Right lobe of liver (tissue), 6 donors: Measurements from ENCODE around the gene IL1RAP. TPM values are rescaled to one million over a fixed set of nuclear protein-coding genes. Genes with fewer than 3 reads are reported as not detected.

Experiments
- ATAC-seq, 4 donors: fragments of 200-7000 bp; cut with Tn5 transposase; one replicate each; pipeline ENCODE4 v1.9.1; 2020; ENCODE audit warnings: mild to moderate bottlenecking in 4 of 4, moderate library complexity in 4 of 4
- DNase-seq, 3 donors: peaks; one replicate each; pipeline ENCODE4 v3.0.0-alpha.2; 2020
- H3K27ac ChIP-seq, 3 donors: fragments of 200-600 bp; one replicate each; pipeline ENCODE4 v1.8.0; 2022
- H3K27me3 ChIP-seq, 2 donors: fragments of 200-600 bp; one replicate each; pipeline ENCODE4 v1.8.0; 2022
- H3K36me3 ChIP-seq, 4 donors: fragments of 200-600 bp; sonication (generic) in 1 of 4; one replicate each; pipeline versions ENCODE4 v1.5.1 to v1.8.0; 2017 to 2022; ENCODE audit warnings: control low read depth in 1 of 4
- H3K4me1 ChIP-seq, 4 donors: fragments of 200-600 bp; sonication (generic) in 1 of 4; one replicate each; pipeline versions ENCODE4 v1.5.1 to v1.8.0; 2017 to 2022; ENCODE audit warnings: control low read depth in 1 of 4
- H3K4me3 ChIP-seq, 3 donors: fragments of 200-600 bp; one replicate each; pipeline ENCODE4 v1.8.0; 2022
- H3K9me3 ChIP-seq, 4 donors: fragments of 200-600 bp; sonication (generic) in 1 of 4; one replicate each; pipeline versions ENCODE4 v1.5.1 to v1.8.0; 2017 to 2022; ENCODE audit warnings: control low read depth in 1 of 4
- POLR2A ChIP-seq: fragments of 450-650 bp; IDR thresholded peaks from one replicate; pipeline ENCODE4 v1.6.1; 2017; ENCODE audit warnings: antibody characterized with exemption, mild to moderate bottlenecking
- WGBS: methylation state at CpG from one replicate; pipeline ENCODE4 v1.1.6; 2018; ENCODE audit warnings: low coverage, low lambda C conversion rate; ENCODE audit not compliant: insufficient coverage; ENCODE audit errors: missing lambda C conversion rate; 5-methylcytosine and 5-hydroxymethylcytosine counted together
- intact Hi-C, 2 donors: fragments of 100-400 bp; cut with DNase I; formaldehyde crosslinking; loops; one replicate each; pipeline versions ENCODE4 v1.11.2 to v1.14.1; 2022
- total RNA-seq, 6 experiments: library from RNA; depleted of rRNA in 2 of 6; stranded (reverse); fragments of >200 nt in 2 of 6; fragmentation: NEBNext Ultra II Directional in 3 of 6; extraction: Animal tissue kit (Norgen Biotek cat#: 25700) in 3 of 6; gene quantifications; one replicate each; pipeline versions ENCODE4 v1.1.0 to v1.2.4, GENCODE V29; 2016 to 2023
- TF ChIP-seq, protein P1 (sequence below), 4 donors: fragments of 200-600 bp in 3 of 4; fragments of 450-650 bp in 1 of 4; IDR thresholded peaks; one replicate each; pipeline versions ENCODE4 v1.5.1 to v1.8.0; 2016 to 2022; ENCODE audit warnings: antibody characterized with exemption in 4 of 4, mild to moderate bottlenecking in 2 of 4
- donor health status: DM: no; HTN: yes; CAD: no.
- donor health status: DM: no; HTN: no; CAD: no.
- donor health status: DM: no; HTN: no; CAD: no.
- donor health status: DM: no; HTN: yes; CAD: no.
- donor health status: DM: no; HTN: yes; CAD: no.

The IL1RAP gene
- total RNA-seq, 6 experiments from 2014 or later: 44.6 to 142 (median 60.5) TPM

DNA sequence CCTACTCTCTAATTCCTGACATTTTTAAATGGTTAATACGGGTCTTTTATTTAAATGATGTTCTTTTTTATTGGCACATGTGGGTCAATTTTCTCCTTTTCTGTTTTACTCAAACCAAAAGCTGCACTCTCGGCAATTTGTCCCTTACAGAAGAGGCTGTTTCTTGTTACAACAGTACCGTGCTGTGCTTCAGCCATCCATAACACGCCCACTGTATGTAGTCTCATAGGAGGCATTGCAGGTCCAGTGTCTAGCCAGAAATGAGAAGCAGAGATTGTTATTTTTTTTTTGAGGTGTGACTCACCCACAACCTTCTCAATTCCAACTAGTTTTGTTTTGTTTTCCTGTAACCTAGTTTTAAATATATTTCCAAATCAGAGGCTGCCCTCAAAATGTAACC is 184.0 kb downstream of the IL1RAP start:
- Histone ChIP-seq H3K9me3 (no peaks in the 10 kb centered on the region), H3K36me3 (no peaks in the 10 kb centered on the region), H3K27me3 (no peaks in the 10 kb centered on the region), H3K4me3 (no peak overlapping the region), H3K27ac (no peak overlapping the region), H3K4me1 (peaks cover 0 to 31% (median 0%) of the 10 kb centered on the region in 4 donors)
- intact Hi-C loops: no loop called here
- ATAC-seq (peak in 1 of 4 donors; percentile 7), DNase-seq (no peak)
- WGBS: 56% methylated on average over 4 of the region's 4 CpGs
- TF ChIP-seq, protein P1, sequence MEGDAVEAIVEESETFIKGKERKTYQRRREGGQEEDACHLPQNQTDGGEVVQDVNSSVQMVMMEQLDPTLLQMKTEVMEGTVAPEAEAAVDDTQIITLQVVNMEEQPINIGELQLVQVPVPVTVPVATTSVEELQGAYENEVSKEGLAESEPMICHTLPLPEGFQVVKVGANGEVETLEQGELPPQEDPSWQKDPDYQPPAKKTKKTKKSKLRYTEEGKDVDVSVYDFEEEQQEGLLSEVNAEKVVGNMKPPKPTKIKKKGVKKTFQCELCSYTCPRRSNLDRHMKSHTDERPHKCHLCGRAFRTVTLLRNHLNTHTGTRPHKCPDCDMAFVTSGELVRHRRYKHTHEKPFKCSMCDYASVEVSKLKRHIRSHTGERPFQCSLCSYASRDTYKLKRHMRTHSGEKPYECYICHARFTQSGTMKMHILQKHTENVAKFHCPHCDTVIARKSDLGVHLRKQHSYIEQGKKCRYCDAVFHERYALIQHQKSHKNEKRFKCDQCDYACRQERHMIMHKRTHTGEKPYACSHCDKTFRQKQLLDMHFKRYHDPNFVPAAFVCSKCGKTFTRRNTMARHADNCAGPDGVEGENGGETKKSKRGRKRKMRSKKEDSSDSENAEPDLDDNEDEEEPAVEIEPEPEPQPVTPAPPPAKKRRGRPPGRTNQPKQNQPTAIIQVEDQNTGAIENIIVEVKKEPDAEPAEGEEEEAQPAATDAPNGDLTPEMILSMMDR (IDR thresholded peaks at IDR 0.05): no peak
- no peak for TF ChIP-seq POLR2A

DNA sequence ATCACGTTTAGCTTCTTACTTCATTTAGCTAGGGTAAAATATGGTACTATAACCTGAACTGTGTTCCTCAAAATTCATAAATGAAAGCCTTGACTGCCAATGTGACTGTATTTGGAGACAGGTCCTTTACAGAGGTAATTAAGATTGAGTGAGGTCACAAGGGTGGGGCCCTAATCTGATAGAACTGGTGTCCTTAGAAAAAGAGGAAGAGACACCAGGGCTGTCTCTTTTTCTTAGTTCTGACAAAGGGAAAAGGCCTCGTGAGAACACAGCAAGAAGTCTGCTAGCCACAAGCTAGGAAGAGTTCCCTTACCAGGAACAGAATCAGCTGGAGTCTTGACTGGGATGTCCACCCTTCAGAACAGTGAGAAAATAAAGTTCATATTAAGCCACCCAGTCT is 185.9 kb downstream of the IL1RAP start:
- ATAC-seq (no peak), DNase-seq (no peak)
- Histone ChIP-seq H3K4me3 (no peak overlapping the region), H3K27ac (no peak overlapping the region), H3K36me3 (no peaks in the 10 kb centered on the region), H3K27me3 (no peaks in the 10 kb centered on the region), H3K9me3 (no peaks in the 10 kb centered on the region), H3K4me1 (peaks cover 0 to 24% (median 0%) of the 10 kb centered on the region in 4 donors)
- TF ChIP-seq, protein P1 (IDR thresholded peaks at IDR 0.05): no peak
- TF ChIP-seq POLR2A: no peak
- intact Hi-C loops: no loop called here
- 42% methylated on average over 2 of the region's 2 CpGs for WGBS

DNA sequence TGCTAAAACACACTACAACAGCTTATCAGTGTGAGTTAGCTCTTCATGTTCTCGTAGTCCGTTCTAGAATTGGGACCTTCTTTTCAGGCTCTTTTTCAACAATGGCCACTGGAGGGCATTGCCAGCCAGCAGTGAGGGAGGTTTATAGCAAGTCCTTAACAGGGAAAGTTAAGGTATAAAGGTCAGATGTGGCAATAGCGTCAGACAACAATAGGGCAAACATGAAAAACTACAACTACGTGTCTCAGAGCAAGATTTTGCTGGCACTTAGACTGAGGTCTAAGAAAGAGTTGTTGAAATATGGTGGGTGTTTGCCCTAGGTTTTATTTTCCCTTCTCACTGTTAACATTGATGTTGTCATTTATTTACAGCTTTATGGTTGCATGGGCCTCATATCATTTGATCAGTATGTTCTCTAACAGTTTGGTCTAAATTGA is 187.2 kb downstream of the IL1RAP start:
- TF ChIP-seq, protein P1 (IDR thresholded peaks at IDR 0.05): peak; percentile 63 to 84 (median 78)
- no peak for TF ChIP-seq POLR2A
- WGBS: 8% methylated on average over 4 of the region's 4 CpGs
- no peaks in the 10 kb centered on the region for H3K27me3 ChIP-seq
- ATAC-seq: peak; percentile 87 to 96 (median 96)
- peak overlapping the region in 2 of 3 donors; percentile 45 to 46 for H3K27ac ChIP-seq
- H3K4me3 ChIP-seq: no peak overlapping the region
- no peaks in the 10 kb centered on the region for H3K9me3 ChIP-seq
- peak; percentile 46 to 79 (median 74) for DNase-seq
- no peaks in the 10 kb centered on the region for H3K36me3 ChIP-seq
- intact Hi-C loops: no loop called here
- H3K4me1 ChIP-seq: peaks cover 0 to 11% (median 0%) of the 10 kb centered on the region in 4 donors

DNA sequence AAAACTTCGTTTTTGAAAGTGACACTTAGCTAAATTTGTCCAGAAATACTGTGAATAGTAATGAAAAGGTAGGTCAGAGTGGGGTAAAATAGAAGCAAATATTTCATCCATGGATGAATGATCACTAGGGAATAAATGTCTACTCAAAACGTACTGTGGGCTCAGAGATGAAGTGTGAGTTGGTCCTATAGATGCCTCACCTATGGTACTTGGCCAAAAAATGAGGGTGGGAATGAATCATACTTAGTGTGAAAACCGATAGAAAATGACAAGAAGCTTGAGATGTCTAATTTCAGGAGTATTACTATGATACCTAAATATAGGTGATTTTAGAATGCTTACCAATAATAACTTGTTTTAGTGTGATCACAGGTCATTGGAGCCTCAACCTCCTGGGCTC is 192.7 kb downstream of the IL1RAP start:
- ATAC-seq (no peak), DNase-seq (no peak)
- no peaks in the 10 kb centered on the region for H3K9me3 ChIP-seq
- intact Hi-C loops: loop anchor here in 1 of 2 donors (5.0 kb wide), 1 partner anchor 346 kb away; no protein-coding TSS in a partner anchor
- WGBS: 61% methylated on average over 3 of the region's 3 CpGs
- no peaks in the 10 kb centered on the region for H3K36me3 ChIP-seq
- H3K4me1 ChIP-seq: peaks cover 0 to 1% (median 0%) of the 10 kb centered on the region in 4 donors
- TF ChIP-seq, protein P1 (IDR thresholded peaks at IDR 0.05): no peak
- no peak for TF ChIP-seq POLR2A
- H3K27ac ChIP-seq: no peak overlapping the region
- no peaks in the 10 kb centered on the region for H3K27me3 ChIP-seq
- no peak overlapping the region for H3K4me3 ChIP-seq

Other genes with a start within 250 kb of the IL1RAP start
- 100 to 1,000 TPM in 5 of 6 experiments, 10 to 100 TPM in 1; 79.9 to 241 (median 135) TPM for gene CLDN1, start 191.6 kb upstream of the IL1RAP start, total RNA-seq
- 1 to 10 TPM in 3 of 6 experiments, under 1 TPM in 3; 0.37 to 6.6 (median 1.3) TPM for gene CLDN16, start 125.9 kb upstream of the IL1RAP start, total RNA-seq
- gene TMEM207, start 64.2 kb upstream of the IL1RAP start, total RNA-seq: not detected